ENCODE results near the gene MYL3. TPM values are rescaled to one million over a fixed set of nuclear protein-coding genes. Genes with fewer than 3 reads are reported as not detected.

MYL3 gene
- total RNA-seq, 1 donor from 2014 or later, result 7,440 TPM

- TF ChIP-seq CTCF (IDR thresholded peaks at IDR 0.05; ENCODE audit: borderline replicate concordance), result peak; percentile 10
- H3K27ac ChIP-seq (replicated peaks), result peak overlapping the region; percentile 79
- H3K9me3 ChIP-seq (replicated peaks), result no peaks in the 10 kb centered on the region
- H3K4me3 ChIP-seq, result peak overlapping the region; percentile 64
- H3K4me1 ChIP-seq, result peaks cover 59% of the 10 kb centered on the region
- intact Hi-C loops (cut with micrococcal nuclease), result no loop called here
- DNase-seq, result peak; percentile 74
- H3K36me3 ChIP-seq, result no peaks in the 10 kb centered on the region
- H3K27me3 ChIP-seq (ENCODE audit: low read depth), result peaks cover 9% of the 10 kb centered on the region
Observed at GRCh38 chr3:46892285-46893145, 29.3 kb upstream of the MYL3 start.

GRCh38 chr3:46891132-46891531 lies 27.9 kb upstream of the MYL3 start:
- Histone ChIP-seq H3K27me3 (ENCODE audit: low read depth) (peaks cover 9% of the 10 kb centered on the region), H3K27ac (replicated peaks) (peak overlapping the region; percentile 19), H3K36me3 (no peaks in the 10 kb centered on the region), H3K9me3 (replicated peaks) (no peaks in the 10 kb centered on the region), H3K4me3 (no peak overlapping the region), H3K4me1 (peaks cover 59% of the 10 kb centered on the region)
- DNase-seq, result no peak
- no peak for TF ChIP-seq CTCF (IDR thresholded peaks at IDR 0.05; ENCODE audit: borderline replicate concordance)
- intact Hi-C loops (cut with micrococcal nuclease), result no loop called here

GRCh38 chr3:46890132-46890531 lies 26.9 kb upstream of the MYL3 start:
- Histone ChIP-seq H3K36me3 (no peaks in the 10 kb centered on the region), H3K9me3 (replicated peaks) (no peaks in the 10 kb centered on the region), H3K4me1 (peaks cover 50% of the 10 kb centered on the region), H3K27me3 (ENCODE audit: low read depth) (peaks cover 9% of the 10 kb centered on the region), H3K27ac (replicated peaks) (peak overlapping the region; percentile 31), H3K4me3 (no peak overlapping the region)
- no peak for DNase-seq
- intact Hi-C loops (cut with micrococcal nuclease), result no loop called here
- TF ChIP-seq CTCF (IDR thresholded peaks at IDR 0.05; ENCODE audit: borderline replicate concordance), result no peak

GRCh38 chr3:46889381-46890110 lies 26.3 kb upstream of the MYL3 start:
- no peak for TF ChIP-seq CTCF (IDR thresholded peaks at IDR 0.05; ENCODE audit: borderline replicate concordance)
- Histone ChIP-seq H3K4me3 (peak overlapping the region; percentile 14), H3K27me3 (ENCODE audit: low read depth) (peaks cover 10% of the 10 kb centered on the region), H3K9me3 (replicated peaks) (no peaks in the 10 kb centered on the region), H3K4me1 (peaks cover 48% of the 10 kb centered on the region), H3K36me3 (no peaks in the 10 kb centered on the region), H3K27ac (replicated peaks) (peak overlapping the region; percentile 32)
- DNase-seq, result peak; percentile 55
- intact Hi-C loops (cut with micrococcal nuclease), result no loop called here

- intact Hi-C loops (cut with micrococcal nuclease), result no loop called here
- Histone ChIP-seq H3K27ac (replicated peaks) (peak overlapping the region; percentile 32), H3K4me3 (no peak overlapping the region), H3K4me1 (peaks cover 46% of the 10 kb centered on the region), H3K9me3 (replicated peaks) (no peaks in the 10 kb centered on the region), H3K36me3 (no peaks in the 10 kb centered on the region), H3K27me3 (ENCODE audit: low read depth) (peaks cover 15% of the 10 kb centered on the region)
- DNase-seq, result no peak
- TF ChIP-seq CTCF (IDR thresholded peaks at IDR 0.05; ENCODE audit: borderline replicate concordance), result no peak
Observed at GRCh38 chr3:46888705-46889104, 25.5 kb upstream of the MYL3 start.

All from left ventricle myocardium inferior (tissue), 1 donor.